ENCODE measurements around the gene ZNF227.
"Not testable (repeated sequence)": the region's sequence is repeated elsewhere in the genome, so short reads cannot be mapped to it uniquely, and the experiment has no call there.

ZNF227 gene

DNA sequence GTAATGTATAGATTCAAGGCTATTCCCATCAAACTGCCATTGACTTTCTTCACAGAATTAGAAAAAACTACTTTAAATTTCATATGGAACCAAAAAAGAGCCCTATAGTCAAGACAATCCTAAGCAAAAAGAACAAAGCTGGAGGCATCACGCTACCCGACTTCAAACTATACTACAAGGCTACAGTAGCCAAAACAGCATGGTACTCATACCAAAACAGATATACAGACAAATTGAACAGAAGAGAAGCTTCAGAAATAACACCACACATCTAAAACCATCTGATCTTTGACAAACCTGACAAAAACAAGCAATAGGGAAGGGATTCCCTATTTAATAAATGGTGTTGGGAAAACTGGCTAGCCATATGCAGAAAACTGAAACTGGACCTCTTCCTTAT lies 40.0 kb downstream of the ZNF227 start:
- DNase-seq, result not testable (repeated sequence)

DNA sequence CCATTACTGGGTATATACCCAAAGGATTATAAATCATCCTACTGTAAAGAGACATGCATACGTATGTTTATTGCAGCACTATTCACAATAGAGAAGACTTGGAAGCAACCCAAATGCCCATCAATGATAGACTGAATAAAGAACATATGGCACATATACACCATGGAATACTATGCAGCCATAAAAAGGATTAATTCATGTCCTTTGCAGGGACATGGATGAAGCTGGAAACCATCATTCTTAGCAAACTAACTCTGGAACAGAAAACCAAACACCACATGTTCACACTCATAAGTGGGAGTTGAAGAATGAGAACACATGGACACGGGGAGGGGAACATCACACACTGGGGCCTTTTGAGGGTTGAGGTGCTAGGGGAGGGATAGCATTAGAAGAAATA lies 41.1 kb downstream of the ZNF227 start:
- DNase-seq, result not testable (repeated sequence)

GRCh38 chr19:44254496-44254895 lies 42.2 kb downstream of the ZNF227 start:
- DNase-seq, result no peak

DNA sequence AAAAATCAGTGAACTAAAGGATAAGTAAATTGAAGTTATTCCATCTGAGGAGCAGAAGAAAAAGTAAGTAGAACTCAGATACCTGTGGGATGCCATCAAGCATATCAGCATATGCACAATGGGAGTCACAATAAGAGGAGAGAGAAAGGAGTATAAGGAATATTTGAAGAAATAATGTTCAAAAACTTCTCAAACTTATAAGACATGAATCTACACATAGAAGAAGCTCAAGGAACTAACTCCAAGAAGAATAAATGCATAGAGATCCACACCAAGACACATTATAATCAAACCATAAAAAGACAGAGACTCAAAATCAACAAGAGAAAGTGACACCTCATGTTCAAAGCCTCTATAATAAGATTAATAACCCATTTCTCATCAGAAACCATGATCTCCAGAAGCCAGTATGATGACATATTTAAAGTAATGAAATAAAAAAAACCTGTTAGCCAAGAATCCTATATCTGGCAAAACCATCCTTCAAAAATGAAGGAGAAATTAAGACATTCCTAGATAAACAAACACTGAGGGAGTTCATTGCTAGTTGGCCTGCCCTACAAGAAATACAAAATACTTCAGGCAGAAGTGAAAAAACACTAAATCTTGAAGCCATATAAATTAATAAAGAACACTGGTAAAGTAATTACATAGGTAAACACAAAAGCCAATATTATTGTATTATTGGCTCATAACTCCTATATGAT lies 43.5 kb downstream of the ZNF227 start:
- DNase-seq, result no peak

GRCh38 chr19:44258136-44258535 lies 45.8 kb downstream of the ZNF227 start:
- no peak for DNase-seq

GRCh38 chr19:44258835-44259413 lies 46.6 kb downstream of the ZNF227 start:
- DNase-seq, result no peak

- no peak for DNase-seq
Measured at GRCh38 chr19:44260343-44260681, 48.0 kb downstream of the ZNF227 start.

GRCh38 chr19:44260695-44261446 lies 48.5 kb downstream of the ZNF227 start:
- no peak for DNase-seq

DNA sequence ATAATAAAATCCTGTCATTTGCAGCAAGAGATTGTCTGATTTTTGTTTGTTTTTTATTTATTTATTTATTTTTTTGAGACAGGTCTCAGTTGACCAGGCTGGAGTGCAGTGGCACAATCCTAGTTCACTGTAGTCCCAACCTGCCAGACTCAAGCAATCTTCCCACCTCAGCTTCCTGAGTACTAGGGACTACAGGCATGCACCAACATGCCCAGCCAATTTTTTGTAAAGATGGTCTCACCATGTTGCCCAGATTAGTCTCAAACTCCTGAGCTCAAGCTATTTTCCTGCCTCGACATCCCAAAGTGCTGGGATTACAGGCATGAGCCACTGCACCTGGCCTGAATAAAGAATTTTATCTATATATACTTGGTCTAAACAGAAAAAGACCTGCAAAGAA lies 65.0 kb downstream of the ZNF227 start:
- DNase-seq, result no peak

- DNase-seq, result no peak
Measured at GRCh38 chr19:44278181-44278690, 65.9 kb downstream of the ZNF227 start.

DNA sequence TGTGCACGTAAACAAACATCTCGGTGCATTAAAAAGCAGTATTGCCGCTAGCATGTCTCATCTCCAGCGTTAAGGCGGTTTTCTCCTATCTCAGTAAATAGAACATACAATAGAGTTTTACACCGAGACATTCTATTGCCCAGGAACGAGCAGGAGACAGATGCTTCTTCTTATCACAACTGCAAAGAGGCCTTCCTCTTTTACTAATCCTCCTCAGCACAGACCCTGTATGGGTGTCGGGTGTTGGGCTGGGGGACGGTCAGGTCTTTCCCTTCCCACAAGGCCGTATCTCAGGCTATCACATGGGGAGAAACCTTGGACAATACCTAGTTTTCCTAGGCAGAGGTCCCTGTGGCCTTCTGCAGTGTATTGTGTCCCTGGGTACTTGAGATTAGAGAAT lies 68.6 kb downstream of the ZNF227 start:
- DNase-seq, result no peak

GRCh38 chr19:44282846-44283245 lies 70.5 kb downstream of the ZNF227 start:
- no peak for DNase-seq

DNA sequence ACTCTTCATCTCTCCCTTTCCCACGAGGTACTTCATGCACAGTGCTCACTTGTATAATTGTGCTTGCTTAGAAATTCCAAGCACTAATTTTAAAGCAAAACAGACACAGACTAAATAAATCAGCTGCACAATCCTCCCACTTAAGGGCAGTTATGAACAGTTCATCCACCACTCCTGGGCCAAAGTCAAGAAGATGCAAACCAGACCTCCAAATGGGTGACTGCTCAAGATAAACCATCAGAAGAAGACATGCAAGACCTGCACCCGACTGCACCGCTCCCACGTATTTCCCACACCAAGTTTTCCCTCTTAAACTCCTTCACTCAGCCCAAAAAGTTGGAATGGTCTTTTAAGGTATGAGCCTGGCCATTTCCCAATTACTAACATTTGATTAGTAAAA lies 72.6 kb downstream of the ZNF227 start:
- DNase-seq, result no peak
